HUES48 (cell line): ENCODE data around the gene HOXC12.

Experiments
- H3K27ac ChIP-seq: one replicate; pipeline ENCODE4 v1.7.0; 2013; ENCODE audit warnings: low read depth, low read length, inconsistent platforms
- H3K27me3 ChIP-seq: 2 replicates; pipeline ENCODE4 v1.6.1; 2013; ENCODE audit warnings: mild to moderate bottlenecking, low read length; ENCODE audit not compliant: control insufficient read depth, insufficient read depth
- H3K36me3 ChIP-seq: 2 replicates; pipeline ENCODE4 v1.6.1; 2013; ENCODE audit warnings: low read length; ENCODE audit not compliant: control insufficient read depth, insufficient read depth
- H3K4me1 ChIP-seq: 2 replicates; pipeline ENCODE4 v1.6.1; 2013; ENCODE audit warnings: mild to moderate bottlenecking, low read length; ENCODE audit not compliant: control insufficient read depth, insufficient read depth
- H3K4me3 ChIP-seq: 2 replicates; pipeline ENCODE4 v1.5.1; 2013; ENCODE audit warnings: mild to moderate bottlenecking, low read depth, low read length
- H3K9ac ChIP-seq: 2 replicates; pipeline ENCODE4 v1.6.1; 2013; ENCODE audit warnings: mild to moderate bottlenecking, low read depth, low read length, moderate library complexity
- H3K9me3 ChIP-seq: 2 replicates; pipeline ENCODE4 v1.6.1; 2013; ENCODE audit warnings: low read length; ENCODE audit not compliant: control insufficient read depth, insufficient read depth

Gene HOXC12

GRCh38 chr12:53954694-53955035, at the start of gene HOXC12:
Gene HOXC12, plus strand, starts transcription at chr12:53954903. Its CDS starts 27 bp downstream, at chr12:53954930.
- Histone ChIP-seq H3K9ac (no peak within 1 kb of the TSS), H3K27ac (no peak within 1 kb of the TSS), H3K27me3 (peaks cover 100% of the 10 kb centered on the region), H3K36me3 (no peaks in the 10 kb centered on the region), H3K9me3 (0 out of 2 replicates have a peak, but pooled peaks cover 3% of the 10 kb centered on the region), H3K4me1 (0 out of 2 replicates have a peak, but pooled peaks cover 5% of the 10 kb centered on the region), H3K4me3 (no peak within 1 kb of the TSS)

GRCh38 chr12:53907103-53907502, 47.6 kb upstream of the HOXC12 start:
- Histone ChIP-seq H3K36me3 (no peaks in the 10 kb centered on the region), H3K27ac (no peak overlapping the region), H3K4me1 (no peaks in the 10 kb centered on the region), H3K27me3 (peaks cover 36% of the 10 kb centered on the region), H3K9me3 (no peaks in the 10 kb centered on the region), H3K9ac (no peak overlapping the region), H3K4me3 (no peak overlapping the region)

GRCh38 chr12:53916788-53917655, 37.7 kb upstream of the HOXC12 start:
- Histone ChIP-seq H3K27ac (no peak overlapping the region), H3K9me3 (no peaks in the 10 kb centered on the region), H3K4me3 (no peak overlapping the region), H3K27me3 (peaks cover 60% of the 10 kb centered on the region), H3K9ac (no peak overlapping the region), H3K36me3 (no peaks in the 10 kb centered on the region), H3K4me1 (no peaks in the 10 kb centered on the region)

- Histone ChIP-seq H3K27me3 (peaks cover 100% of the 10 kb centered on the region), H3K4me3 (no peak overlapping the region), H3K27ac (no peak overlapping the region), H3K4me1 (no peaks in the 10 kb centered on the region), H3K9me3 (no peaks in the 10 kb centered on the region), H3K36me3 (no peaks in the 10 kb centered on the region), H3K9ac (no peak overlapping the region)
Observed at GRCh38 chr12:53924521-53925405, 29.9 kb upstream of the HOXC12 start.

- Histone ChIP-seq H3K4me3 (no peak overlapping the region), H3K9me3 (no peaks in the 10 kb centered on the region), H3K27ac (no peak overlapping the region), H3K36me3 (no peaks in the 10 kb centered on the region), H3K9ac (no peak overlapping the region), H3K4me1 (no peaks in the 10 kb centered on the region), H3K27me3 (peaks cover 100% of the 10 kb centered on the region)
Observed at GRCh38 chr12:53927220-53928029, 27.3 kb upstream of the HOXC12 start.

- H3K27ac ChIP-seq = no peak overlapping the region
Observed at GRCh38 chr12:53928054-53928835, 26.5 kb upstream of the HOXC12 start.

GRCh38 chr12:53929527-53929926, 25.2 kb upstream of the HOXC12 start:
- no peaks in the 10 kb centered on the region for H3K9me3 ChIP-seq
- peaks cover 100% of the 10 kb centered on the region for H3K27me3 ChIP-seq

More at GRCh38 chr12:53928054-53928835, 26.5 kb upstream of the HOXC12 start:
- no peak overlapping the region for H3K9ac ChIP-seq
- H3K27me3 ChIP-seq = peaks cover 100% of the 10 kb centered on the region
- H3K4me3 ChIP-seq = no peak overlapping the region
- H3K4me1 ChIP-seq = no peaks in the 10 kb centered on the region
- H3K36me3 ChIP-seq = no peaks in the 10 kb centered on the region
- no peaks in the 10 kb centered on the region for H3K9me3 ChIP-seq

GRCh38 chr12:53930591-53931255, 24.0 kb upstream of the HOXC12 start:
- Histone ChIP-seq H3K9me3 (no peaks in the 10 kb centered on the region), H3K4me1 (no peaks in the 10 kb centered on the region), H3K4me3 (no peak overlapping the region), H3K36me3 (no peaks in the 10 kb centered on the region), H3K27me3 (peaks cover 100% of the 10 kb centered on the region), H3K9ac (no peak overlapping the region), H3K27ac (no peak overlapping the region)

More at GRCh38 chr12:53929527-53929926, 25.2 kb upstream of the HOXC12 start:
- Histone ChIP-seq H3K36me3 (no peaks in the 10 kb centered on the region), H3K4me1 (no peaks in the 10 kb centered on the region), H3K4me3 (no peak overlapping the region), H3K9ac (no peak overlapping the region), H3K27ac (no peak overlapping the region)

- Histone ChIP-seq H3K27ac (no peak overlapping the region), H3K4me1 (no peaks in the 10 kb centered on the region), H3K9ac (no peak overlapping the region), H3K36me3 (no peaks in the 10 kb centered on the region), H3K27me3 (peaks cover 100% of the 10 kb centered on the region), H3K9me3 (no peaks in the 10 kb centered on the region), H3K4me3 (no peak overlapping the region)
Observed at GRCh38 chr12:53931844-53932581, 22.7 kb upstream of the HOXC12 start.
